NOMO-1 (cell line): Measurements from ENCODE around the gene GAS7.
A peak's percentile ranks its signal among the peaks of the same experiment; 100 is the strongest.

Experiments
- DNase-seq, 2 experiments: peaks; one replicate each; lab custom pipeline; 2025; ENCODE audit not compliant: unreplicated experiment in 2 of 2; lab: John Stamatoyannopoulos, UW

GAS7 gene

DNA sequence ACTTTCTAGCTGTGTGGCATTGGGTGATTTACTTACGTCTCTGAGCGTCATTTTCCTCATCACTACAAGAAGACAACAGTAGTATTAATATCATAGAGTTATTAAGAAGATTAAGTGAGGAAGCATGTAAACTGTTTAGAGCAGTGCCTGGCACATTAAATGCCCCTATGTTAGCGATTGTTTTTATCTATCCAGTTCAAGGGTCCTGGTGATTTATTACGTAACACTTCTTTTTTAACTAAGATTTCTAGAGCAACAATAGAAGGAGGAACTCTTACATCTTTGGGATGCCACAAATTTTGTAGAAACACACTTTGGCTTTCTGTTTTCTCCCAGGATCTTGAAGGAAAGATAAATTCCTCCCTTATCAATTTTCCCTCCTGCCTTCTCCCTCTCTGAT lies 3.3 kb upstream of the GAS7 start:
- no peak for DNase-seq

DNA sequence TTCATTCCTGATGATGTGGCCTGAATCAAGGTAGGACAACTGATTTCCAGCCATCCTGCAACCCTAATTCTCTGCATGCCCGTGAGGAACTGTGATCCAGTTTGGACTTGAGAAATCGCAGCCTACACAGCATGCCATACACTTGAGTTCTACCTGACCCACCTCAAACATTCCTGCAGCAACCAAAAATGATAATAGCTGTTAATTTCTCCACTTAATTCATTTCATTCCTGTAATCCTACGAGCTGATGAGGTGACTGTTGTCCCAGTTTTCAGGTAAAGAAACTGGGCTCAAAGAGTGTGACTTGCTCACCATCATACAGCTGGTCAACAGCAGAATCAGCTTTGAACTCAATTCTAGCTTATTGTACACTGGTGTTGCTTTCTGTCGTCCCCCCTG lies 2.2 kb upstream of the GAS7 start:
- DNase-seq, result no peak

DNA sequence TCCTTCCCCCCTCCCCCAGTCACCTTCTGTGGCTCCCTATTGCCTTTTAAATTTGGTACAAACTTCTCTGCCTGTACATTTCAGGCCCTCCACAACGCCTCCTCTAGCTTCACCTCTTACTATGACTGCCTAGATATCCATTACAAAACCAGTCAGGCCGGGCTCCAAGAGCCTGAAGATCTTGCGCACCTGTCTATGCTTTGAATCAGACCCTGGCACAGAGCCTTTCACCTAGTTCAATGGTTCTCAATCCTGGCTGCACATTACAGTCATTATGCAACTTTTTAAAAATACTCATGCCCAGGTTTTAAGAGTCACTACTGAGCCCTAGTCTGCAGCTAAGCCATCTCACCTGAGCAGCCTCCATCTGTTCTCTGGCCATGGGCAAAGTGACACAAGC lies 1.6 kb upstream of the GAS7 start:
- DNase-seq, result no peak

DNA sequence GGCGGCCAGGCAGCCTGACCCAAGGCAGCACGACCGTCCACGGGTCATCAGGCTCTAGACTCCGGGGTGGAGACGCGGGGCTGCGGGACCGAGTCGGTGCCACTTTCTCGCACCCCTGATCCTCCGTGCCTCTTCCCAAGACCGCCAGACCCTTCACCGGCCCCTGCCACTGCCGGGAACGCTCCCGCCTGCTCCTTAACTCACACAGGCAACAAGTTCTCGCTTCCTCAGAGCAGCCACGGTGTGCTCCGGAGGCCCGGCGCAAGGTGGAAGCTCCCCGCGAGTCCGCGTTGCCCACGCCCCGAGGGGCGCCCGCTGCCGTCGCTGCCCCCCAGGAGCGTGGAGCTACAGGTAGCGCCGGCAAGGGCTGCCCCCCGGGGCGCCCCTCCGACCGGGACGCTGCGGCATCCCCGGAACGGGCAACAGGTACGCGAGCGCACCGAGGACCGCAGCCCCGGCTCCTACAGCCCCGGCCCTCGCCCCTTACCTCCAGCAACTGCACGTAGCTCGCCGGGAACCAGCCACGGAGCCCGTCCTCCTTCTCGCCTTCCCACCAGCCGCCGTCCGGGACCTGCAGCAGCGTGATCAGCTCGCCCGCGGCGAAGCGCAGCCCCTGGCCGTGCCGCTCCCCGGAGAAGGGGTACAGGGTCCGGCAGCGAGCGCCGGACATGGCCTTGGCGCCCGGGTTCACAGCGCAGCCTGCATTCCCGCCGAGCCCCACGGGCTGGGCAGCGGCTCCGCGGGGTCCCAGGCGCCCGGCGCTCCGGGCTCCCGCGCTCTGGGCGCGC lies 491 bp downstream of the GAS7 start:
- peak; percentile 16 to 26 for DNase-seq

DNA sequence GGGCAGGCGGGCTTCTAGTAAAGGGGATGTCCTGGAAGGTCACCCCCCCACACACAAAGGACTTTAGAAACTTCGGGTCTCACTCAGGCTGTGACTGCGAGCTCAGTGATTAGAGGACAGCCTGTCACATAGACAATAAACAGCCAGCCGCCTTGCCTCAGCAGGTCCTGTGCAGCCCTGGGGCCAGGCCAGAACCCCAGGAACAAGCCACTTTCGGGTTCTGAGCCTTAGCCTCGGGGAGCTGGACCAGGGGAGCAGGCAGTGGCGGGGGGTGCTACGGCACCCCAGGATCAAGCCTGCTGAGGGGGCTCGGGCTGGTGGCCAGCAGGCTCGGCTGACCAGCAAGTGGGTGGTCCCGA lies 1.1 kb downstream of the GAS7 start:
- DNase-seq, result no peak

DNA sequence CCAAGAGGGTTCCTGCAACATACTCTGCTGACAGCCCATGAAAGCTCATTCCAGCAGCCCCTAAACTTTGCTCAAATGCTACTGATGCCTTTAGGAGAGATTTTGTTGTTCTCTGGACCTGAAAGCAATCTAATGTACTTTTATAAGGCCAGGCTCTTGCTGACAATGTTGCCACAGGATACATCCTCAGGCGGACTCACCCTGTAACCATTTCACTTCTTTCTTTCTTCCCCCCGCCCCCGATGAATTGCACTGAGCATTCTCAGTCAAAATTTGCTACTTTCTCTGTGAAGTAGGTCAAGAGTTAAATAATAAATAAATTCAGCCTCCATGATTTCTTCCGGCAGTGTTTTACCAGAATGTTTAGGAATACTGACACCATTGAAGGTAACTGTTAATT lies 1.5 kb downstream of the GAS7 start:
- DNase-seq, result peak in 1 of 2 experiments; percentile 31

DNA sequence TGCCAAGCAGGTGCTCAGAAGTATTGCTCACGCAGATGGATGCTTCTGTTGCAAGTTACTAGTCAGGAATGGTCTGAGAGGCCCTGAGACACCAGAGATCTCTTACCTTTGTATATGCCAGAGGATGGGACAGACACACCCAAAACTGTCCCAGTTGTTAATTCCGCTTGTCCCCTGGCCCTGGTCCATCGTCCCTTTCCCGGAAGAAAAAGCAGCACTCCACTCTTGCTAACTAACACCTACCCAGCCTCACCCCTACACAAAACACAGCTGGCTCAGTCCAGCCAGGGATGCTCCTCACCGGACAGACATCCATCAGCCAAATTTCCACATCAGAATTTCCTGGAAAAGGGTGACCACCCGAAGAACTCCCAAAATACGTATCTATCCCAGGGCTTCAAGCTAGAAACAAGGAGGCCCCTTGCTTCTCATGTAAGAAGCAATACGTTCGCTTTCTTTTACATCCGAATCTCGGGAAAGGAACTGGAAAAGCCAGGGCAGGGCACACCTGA lies 2.0 kb downstream of the GAS7 start:
- no peak for DNase-seq

DNA sequence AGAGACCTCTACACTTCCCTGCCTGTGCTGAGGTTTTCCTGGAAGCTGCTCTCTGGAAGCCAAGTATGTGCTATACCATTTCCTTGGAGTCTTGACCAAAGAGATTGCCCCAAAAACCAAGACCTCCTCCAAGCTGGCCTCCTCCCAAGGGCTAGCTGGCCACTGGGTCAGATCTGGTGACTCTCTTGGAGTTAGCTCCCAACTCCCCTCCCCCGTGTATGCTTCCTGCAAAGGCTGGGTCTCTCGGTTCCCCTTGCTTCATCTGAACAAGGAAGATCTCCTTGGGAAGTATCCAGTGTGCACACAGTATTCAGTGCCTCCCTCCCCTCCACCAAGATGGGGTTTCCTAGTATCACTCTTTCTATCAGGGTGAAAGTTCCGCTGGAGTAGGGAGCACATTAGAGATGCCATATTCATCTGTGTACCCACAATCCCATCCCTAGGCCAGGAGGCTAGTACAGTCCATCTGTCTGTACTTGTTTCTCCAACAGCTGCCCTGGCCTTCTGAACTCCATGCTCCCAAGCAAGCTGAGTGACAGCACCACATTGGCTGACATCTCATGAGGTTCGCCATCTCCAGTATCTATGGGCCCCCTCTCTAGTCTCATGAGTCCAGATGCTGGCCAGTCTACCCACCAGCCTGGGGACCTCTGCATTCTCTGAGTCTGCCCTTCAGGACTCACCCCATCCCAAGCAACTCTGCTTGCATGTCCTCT lies 3.2 kb downstream of the GAS7 start:
- DNase-seq, result no peak

DNA sequence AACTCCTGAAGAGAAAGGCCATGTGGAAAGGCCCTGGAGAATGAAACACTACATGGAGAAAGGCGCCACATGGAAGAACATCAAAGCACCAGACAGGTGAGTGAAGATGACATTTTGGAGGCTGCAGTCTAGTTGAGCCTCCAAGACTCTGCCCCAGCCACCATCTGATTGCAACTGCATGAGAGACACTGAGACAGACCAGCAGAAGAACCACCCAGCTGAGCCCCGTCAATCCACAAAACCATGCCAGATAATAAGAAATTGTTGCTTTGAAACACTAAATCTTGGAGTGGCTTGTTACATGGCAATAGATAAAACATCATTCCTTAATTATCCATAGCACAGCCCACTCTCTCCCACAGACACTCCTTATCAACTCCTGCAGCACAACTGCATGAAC lies 4.8 kb downstream of the GAS7 start:
- no peak for DNase-seq

DNA sequence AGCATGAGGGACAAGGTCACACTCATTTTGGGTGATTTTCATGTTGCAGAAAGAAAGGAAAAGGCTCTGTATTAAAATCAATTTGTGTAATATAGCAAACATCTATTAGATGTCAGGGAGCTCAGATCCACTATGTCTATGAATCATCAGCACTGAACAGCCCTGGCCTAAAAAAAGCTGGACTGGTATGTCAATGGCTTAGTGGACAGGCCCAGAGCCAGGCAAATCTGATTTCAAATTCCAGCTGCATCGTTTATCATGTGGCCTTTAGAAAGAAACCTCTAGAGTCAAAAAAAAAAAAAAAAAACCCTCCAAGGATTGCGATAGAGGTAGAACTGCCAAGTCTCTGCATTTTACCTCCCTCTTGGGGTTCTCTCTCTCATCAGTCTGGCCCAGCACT lies 5.4 kb downstream of the GAS7 start:
- no peak for DNase-seq

DNA sequence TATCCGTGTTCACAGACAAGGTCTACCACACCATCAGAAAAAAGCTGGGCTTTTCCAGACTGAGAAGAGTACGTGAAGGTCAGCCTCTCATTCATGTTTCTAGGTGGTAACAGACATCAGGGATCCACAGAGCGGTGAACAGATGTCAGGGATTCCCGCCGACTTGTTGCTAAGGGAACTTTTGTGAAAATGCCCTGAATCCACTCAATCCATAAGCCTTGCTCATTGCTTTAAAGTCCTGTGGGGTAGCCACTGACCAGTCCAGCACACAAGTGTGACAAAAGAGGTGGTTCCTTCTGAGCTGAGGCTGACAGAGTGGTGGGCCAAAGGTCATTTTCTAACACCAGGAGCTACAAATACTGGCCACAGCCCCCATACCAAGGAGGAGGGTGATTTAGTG lies 5.9 kb downstream of the GAS7 start:
- DNase-seq, result no peak

DNA sequence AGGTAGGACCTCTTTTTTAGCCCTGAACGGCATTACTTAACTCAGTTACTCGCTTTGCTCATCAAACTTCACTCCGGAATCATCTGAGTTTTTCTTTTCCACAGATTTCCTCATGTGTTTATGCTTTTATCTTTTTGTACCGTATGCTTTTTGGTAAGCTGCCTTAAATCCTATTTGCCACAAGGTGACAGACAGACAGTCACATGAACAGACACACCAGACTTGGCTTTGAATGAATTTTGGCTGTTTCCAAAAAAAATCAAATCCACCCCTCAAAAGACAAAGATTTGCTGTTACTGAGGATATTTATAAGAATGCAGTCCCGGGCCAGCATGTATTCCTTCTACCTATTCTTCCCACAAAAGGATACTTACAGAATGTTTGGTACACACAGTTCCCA lies 10.9 kb downstream of the GAS7 start:
- DNase-seq, result no peak

DNA sequence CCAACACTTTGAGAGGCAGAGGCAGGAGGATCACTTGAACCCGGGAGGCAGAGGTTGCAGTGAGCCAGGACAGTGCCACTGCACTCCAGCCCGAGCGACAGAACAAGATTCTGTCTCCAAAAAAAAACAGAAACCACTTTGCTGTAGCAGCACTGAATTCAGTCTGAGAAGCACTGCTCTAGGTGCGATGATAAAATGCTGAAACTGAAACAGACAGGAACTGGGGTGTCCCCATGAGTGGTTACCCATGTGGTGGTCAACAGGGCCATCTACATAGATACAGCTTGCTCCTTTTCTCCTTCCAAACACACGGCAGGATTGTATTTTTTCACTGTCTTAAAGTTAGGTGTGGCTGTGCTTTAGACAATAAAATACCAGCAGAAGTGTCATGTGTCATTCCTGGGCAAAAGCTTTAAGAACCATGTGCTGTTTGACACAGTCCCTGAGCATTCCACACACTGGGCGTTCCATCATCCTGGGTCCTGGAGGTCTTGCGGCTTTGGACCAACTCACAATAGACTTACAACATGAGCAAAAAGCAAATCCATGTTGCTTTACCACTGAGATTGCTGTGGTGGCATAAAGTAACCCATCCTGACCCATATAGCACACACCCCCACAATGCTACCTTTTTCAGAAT lies 11.5 kb downstream of the GAS7 start:
- no peak for DNase-seq

DNA sequence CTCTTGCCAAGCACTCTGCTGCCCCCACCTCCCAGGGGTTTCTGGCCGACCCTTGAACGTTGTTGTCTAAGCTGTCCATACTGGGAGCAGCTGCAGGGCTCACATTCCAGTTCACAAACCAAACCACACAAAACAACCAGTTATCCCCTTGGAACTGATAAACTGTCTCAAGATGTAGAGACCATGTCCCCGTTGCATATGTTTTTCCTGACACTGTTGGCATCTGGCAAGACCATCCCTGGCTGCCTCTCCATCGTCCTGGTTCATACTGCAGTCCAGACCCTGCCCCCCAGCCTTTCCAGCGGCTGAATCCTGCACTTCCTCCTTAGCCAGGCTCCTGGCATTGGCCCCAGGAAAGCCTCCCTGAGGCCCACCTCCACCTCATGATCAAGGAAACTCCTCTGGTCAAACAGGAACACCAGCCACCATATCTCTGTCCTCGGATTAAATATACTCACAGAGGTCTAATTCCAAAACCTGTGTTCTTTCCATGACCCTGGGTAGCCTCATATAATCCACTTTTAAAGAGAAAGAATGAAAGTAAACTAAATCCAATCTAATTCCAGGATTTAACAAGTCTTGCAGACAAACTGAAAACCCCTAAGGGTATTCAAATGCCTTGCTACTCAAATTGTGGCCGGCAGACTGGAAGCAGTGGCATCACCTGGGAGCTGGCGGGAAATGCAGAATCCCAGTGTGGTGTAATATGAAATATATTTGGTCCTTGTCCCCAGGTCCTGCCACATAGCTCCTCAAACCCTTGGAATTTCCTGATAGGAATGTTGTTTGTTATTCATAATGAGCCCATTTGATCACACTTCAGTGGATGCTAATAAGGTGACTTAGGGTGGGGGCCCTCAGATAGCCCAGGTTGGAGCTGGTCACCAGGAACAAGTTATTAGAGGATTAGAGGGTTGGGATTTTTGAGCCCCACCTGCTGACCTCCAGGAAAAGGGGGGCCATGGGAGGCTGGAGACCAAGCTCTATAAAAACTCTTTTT lies 14.2 kb downstream of the GAS7 start:
- DNase-seq, result no peak

DNA sequence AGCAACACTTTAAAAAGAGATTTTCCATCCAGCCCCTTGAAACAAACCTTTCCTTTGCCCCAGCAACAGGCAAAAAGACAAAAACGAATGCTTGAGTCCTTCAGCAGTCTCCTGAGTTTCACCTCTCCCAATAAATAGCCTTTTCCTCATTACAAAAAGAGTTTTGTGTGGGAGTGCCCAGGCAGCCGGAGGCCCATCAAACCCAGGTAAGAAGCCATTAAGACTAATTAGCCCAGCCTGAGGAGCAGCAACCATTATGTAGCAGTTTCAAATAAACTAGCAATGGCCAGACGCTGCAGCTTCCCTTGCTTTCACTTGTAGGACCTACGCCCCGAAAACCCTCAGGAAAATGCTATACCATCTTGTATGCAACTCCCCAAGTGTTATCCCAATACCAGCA lies 15.6 kb downstream of the GAS7 start:
- no peak for DNase-seq

DNA sequence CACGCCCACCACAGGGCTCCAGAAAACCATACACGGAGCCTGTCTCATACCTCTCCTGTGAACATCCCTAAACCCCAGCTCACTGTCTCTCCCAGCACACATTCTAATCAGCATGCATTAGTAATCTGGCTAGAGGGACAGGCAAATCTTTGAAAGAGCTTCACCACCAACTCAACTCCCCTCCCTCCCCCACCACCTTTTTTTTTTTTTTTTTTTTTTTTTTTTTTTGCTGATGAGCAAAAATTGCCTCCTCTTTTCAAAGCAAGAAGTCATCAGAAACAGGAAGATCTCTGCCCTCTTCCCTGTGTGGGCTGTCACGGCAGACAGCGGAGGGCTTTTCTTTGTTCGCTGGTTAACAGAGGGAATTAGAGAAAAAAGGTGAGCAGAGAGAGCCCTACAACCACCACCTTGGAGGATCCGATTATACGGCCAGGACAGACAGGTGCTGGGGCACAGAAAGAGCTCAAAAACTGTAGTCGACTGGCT lies 19.9 kb downstream of the GAS7 start:
- DNase-seq, result peak in 1 of 2 experiments; percentile 13

DNA sequence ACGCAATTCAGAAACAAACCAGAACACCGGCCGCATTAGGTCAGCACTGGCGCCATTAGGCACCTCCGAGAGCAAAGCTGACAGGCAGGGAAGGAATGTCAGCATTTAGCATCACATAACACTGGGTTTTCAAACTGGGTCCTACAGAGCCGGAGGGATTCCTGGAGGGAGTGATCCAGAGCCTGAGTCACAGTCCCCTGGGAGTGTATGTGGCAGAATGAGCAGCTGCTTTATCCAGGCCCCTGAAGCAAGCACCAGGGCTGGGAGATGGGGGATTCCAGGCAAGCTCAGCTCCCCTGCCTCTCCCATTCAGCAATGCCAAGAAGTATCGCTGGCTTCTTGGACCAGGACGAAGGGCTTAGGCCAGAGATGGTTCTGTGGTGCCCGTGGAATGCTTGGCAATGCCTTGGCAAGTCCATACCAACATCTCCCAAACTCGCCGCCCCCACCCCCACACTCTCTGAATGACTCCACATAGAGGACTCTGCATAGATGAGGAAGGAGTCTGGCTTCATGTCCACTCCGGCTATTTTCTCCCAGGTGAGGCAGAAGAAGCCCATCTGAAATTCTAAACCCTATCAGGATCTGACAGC lies 20.4 kb downstream of the GAS7 start:
- DNase-seq, result no peak

DNA sequence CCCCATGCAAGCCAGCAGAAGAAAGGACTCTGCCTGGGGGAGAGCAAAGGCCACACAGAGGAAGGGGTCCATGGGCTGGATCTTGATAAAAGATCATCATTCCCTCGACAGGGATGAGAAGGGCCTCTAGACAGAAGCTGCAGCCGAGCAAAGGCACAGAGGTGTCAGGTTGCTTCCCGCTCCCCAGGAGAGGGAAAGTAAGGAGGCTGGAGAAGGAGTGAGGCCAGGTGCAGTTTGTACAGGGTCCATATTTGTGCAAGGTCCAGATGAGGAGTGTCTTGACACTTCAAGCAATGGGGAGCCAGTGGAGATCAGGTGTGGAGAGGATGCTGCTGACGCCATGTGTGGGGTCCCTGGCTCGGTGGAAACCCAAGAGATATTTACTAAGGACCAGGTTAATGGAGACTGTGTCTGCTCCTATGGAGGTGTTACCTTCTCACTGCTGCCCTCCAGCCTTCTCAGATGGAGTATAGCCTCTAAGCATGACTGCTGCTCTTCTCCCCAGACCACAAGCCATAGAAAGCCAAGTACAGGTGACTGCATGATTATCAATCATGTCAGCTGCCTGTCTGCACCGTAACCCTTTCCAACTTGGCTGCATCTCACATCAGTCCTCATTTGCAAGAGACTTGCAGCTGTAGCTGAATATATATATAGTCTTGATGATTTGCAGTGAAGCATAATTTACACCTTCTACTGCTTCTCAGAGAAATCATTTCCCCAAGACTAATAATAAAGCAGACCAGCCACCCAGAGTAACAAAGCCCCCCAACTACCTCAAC lies 21.1 kb downstream of the GAS7 start:
- no peak for DNase-seq

DNA sequence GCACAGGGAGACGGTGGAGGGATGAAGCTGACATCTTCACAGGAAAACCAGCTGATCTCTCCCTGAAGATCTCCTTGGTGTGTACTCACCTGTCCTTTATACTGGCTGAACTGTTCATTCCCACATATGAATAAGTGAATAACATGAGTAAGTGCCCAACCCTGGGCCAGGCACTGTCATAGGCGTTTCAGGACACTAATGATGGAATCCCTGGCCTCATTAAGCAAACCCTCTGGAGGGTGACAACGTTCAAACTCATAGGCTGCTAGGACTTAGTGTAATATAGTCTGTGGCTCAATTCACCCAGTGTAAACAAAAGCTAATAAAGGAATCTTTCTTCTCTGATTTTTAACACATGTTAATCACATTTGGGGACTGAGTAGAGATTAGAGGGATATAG lies 24.5 kb downstream of the GAS7 start:
- no peak for DNase-seq
